ENCODE results near the gene ATG4C.

- TF ChIP-seq EZH2phosphoT487 (IDR thresholded peaks at IDR 0.05; ENCODE audit: insufficient read depth, low read depth): no peak
- TF ChIP-seq EZH2 (IDR thresholded peaks at IDR 0.05; ENCODE audit: insufficient read depth, poor library complexity, severe bottlenecking): no peak
These were observed 104.0 kb downstream of the ATG4C start for GRCh38 chr1:62887799-62888507.

Data from GM23248 (cell line).